GM21786 (cell line): Measurements from ENCODE around the gene NR2F6.

Experiments used
- ATAC-seq: cut with Tn5 transposase; IDR thresholded peaks from one replicate; pipeline ENCODE4 v1.9.1; 2021; ENCODE audit not compliant: unreplicated experiment

NR2F6 gene

DNA sequence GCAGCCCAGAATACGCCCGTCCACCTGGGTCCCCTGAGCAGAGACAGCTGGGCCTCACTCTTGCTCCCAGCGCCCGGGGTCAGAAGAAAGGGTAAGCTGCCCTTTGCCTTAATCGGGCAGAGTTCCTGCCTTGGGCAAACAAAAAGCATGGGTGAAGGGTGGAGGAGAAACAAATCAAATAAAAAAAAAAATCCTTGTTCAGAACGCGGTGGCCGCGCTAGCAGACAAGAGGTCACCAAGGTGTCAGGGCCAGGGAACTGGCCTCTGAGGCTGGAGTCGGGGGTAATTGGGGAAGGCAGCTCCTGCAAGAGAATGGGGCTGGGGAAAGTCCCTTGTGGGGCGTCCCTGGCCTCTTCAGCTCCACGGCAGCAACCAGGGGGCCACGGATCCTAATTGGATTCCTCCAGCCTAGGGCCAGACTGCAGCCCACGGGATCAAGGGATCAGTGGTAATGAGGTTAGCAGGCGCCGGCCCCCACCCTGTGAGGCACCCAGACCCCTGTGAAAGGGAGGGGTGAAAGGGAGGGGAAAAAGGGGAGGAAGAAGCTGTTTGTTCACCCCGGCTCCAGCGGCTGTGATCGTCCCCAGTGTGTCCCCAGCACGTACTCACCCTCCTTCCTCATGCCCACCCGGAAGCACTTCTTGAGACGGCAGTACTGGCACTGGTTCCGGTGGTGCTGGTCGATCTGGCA lies 5.5 kb downstream of the NR2F6 start:
- no peak for ATAC-seq

DNA sequence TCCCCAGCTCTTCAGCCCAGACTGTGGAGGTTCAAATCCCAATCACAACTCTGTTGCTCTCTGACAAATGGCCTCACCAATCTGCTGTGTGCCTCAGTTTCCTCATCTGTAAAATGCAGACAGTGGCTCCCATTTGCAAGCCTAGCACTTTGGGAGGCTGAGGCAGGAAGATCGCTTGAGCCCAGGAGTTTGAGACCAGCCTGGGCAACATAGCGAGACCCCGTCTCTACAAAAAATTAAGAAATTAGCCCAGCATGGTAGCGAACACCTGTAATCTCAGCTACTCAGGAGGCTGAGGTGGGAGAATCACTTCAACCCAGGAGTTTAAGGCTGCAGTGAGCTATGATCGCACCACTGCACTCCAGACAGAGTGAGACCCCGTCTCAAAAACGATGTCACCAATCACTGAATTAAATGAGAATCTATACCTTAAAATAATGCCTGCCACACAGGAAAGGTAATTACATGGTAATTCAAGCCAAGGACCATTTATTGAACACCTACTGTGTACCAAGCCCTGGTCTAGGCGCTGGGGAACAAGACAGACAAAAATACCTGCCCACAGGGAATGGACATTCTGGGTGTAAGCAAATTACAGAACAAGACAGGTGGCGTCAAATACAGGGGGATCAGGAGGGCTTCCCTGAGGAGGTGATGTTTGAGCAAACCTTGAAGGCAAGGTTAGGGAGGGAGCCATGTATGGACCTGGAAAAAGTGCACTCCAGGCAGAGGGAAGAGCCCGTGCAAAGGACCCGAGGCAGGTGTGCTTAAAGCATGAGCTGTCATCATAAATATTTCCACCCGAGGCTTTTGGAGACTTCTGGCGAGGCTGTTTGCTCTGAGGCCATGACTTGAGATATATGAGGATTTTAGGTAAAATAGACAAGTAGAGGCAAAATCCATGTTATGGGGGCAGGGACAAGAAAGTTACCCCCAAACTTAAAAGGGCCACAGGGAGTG lies 7.7 kb downstream of the NR2F6 start:
- no peak for ATAC-seq

DNA sequence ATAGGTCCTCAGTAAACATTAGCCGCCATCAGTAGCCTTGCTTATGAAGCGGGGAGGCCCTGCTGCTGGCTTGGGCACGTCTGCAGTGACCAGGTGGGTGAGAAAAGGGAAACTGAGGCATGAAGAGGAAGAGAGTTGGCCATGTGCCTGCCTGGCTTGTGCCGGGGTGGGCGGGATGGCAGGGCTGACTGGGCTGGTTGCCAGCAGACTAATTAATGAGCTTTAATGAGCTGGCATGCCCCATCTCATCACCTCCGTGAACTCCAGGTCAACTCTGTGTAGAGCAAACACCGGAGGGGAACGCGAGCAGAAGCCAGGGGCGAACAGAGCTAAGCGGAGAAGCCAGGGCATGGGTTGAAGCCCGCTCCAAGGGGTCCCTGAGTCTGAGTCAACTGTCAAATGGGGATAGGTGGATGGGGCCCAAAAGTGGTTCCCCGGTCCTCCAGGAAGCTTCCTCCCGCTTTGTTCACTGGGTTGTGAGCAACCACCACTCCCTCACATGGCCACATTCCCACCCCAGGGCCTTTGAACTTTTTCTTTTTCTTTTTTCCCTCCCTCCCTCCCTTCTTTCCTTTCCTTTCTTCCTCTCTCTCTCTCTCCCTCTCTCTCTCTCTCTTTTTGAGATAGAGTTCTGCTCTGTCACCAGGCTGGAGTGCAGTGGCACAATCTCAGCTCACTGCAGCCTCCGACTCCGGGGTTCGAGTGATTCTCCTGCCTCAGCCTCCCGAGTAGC lies 8.7 kb downstream of the NR2F6 start:
- no peak for ATAC-seq

DNA sequence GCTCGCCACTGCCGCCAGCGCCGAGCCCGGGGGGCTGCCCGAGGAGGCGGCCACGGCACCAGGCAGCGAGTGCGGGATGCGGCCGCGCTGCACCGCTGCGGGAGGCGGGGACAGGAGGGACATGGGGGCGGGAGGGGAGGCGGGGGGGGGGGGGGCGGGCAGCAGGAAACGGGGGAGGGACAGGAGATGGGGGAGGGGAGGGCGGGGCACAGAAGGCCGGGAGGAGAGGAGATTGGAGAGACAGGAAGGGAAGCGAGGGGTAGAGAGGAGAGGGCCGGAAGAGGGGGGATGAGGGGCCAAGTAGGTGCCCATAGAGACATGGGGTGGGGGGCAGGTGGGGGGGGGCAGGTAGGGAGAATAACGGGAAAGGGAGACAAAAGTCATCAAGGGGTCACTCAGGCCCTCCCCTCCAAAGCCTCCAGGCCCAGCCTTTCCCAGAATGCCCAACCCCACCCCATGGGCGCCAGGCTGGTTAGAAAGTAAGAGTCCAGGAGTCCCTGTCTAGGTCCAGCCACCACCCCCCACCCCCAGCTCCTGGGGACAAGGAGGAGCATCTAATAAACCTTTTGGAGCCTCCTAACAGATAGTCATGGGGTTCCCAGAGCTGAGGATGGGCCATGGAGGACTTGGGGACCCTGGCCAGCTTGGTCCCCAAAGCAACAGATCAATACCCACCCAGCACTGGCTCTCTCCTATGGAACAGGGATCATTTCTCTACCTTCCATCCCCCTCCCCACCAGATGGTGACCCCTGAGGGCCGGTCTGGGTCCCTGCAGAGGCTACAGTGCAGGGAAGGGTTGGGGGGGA lies 9.5 kb downstream of the NR2F6 start:
- ATAC-seq = no peak

DNA sequence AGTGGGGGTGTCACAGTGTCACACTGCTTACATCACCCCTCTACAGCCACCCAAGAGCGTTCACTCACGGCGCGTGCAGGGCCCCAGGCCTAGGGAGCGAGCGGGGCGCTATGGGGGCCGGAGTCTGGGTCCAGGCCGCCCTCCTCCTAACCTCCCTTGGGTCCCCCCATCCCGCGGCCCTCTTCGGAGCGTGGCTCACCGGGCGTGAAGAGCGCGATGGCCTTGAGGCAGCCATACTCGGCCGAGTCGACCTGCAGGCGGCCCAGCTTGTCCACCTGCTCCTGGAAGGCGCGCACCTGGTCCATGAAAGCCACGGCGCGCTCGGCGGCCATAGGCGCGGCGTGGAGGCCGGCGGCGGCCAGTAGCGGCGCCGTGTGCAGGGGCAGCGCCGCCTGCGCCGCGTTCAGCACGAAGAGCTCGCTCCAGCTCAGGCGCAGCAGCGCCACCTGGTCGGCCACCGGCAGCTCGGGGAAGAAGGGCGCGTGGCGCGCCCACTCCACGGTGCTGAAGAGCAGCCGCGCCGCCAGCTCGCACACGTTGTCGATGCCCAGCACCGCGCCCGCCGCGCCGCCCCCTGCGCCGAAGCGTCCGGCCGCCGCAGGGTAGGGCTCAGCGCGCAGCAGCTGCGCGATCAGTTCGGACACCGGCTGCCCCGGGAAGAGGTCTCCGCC lies 10.3 kb downstream of the NR2F6 start:
- no peak for ATAC-seq

DNA sequence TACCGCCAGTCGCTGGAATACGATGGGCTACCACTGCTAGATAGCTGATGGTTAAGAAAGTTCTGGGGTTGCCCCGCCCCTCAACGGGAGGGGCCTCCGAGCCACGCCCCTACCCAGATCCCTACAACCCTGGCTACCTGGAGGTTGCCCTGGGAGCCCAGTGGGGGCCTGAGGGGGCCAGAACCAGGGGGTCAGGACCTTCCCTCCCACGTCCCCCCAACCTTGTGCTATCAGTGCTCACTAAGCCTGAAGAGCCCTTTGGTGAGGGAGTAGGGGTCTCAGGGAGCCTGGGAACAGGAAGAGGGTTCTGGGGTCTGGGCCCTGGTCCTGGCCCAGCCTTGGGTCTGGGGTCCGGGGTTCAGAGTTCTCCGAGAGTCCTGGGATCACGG lies 10.8 kb downstream of the NR2F6 start:
- ATAC-seq = peak; percentile 60

DNA sequence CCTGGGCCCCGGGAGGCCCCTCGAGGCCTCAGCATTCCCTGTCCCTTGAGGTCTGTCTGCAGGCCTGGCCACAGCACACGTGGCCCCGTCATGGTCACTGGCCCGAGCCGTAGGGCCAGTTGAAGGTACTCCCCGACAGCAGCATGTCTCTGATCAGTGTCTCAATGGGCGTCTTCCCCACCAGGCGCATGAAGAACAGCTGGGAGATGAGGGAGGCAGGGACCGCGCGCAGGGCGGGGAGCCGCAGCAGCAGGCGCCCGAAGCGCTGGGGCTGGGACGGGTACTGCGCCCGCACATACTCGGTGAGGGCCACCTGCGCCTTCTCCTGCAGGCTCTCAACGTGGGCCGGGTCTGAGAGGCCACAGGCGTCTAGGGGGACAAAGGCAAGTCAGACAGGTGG lies 13.5 kb downstream of the NR2F6 start:
- no peak for ATAC-seq

DNA sequence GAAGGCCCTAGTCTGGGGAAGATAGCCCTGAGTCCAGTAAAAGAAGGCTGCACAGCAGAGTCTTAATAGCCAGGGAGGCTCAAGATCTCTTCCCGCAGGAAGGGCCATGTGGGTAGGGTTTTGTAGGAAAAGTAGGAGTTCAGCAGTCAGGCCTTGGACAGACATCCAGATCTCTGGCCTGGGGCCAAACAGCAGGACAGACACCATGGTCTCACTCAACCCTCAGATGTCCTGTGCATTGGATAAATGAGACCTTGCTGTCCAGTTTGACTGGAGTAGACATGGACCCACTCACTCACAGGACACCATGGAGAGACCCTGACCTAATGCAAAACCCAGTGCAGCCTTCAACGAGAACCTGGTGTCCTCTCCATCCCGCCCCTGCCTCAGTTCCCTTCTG lies 15.8 kb downstream of the NR2F6 start:
- ATAC-seq = no peak

DNA sequence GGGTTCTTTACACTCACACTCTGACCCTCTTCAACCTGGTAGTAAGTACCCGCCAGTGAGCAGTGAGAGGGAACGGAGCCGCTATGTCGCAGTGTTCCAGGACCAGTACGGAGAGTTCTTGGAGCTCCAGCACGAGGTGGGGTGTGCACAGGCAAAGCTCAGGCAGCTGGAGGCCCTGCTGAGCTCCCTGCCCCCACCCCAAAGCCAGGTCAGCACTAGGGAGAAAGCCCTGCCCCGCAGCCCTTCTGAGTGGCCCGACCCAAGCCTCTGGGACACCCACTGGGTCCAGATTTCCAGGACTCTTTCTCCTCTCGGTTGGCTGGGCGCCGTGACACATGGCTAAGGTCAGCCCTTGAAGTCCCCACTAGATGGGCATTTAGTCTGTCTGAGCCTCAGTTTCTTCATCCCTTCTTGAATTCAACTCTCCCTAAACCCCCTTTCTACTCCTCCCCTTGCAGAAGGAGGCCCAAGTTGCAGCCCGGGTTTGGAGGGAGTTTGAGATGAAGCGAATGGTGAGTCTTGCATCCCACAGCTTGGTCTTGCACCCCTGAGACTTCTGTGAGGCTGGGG lies 17.8 kb downstream of the NR2F6 start:
- no peak for ATAC-seq

DNA sequence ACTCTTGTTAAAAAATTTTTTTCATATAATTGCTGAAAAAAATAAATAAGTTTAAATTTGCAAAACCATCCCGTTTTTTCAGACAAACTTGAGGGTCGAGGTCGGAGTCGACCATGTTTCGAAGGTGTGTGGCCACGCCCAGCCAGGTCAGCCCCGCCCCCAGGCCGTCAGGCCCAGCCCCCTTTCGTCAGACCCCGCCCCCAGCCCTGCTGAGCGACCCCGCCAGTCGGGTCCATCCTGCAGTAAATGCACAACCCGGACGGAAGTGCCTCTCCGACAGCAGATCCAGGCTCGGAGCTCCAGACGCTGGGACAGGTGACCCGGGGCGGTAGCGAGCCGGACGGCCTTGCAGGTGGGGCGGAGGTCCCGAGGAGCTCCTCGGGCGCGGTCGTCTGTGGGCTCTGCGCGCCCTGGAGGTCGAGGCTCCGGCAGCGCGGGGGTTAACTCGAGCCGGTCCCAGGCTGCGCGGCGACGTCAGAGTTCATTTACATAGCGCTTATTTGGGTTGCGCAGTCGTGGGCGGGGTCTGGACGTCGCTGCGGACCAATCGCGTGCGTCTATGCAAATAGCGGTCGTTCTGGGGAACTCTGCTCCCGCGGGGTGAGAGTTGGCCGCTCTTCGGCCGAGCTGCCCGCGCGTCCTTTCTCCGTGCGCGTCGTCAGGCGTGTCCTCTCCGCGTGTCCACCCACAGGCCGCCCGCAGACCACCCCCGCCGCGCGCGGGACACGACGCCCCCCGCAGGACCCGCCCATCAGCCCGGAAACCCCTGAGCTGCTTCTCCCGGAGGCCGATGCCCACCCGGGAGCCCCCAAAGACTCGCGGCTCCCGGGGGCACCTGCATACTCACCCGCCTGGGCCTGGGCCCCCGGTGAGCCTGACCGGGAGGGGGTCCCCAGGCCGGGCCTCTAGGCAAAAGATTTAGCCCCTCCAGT lies 19.5 kb downstream of the NR2F6 start, which contains the start of gene OCEL1:
Gene OCEL1, plus strand, starts transcription at position 225 of the 932 bp plus-strand sequence. Its CDS starts 22 bp downstream, at position 247.
- ATAC-seq = peak; percentile 93

DNA sequence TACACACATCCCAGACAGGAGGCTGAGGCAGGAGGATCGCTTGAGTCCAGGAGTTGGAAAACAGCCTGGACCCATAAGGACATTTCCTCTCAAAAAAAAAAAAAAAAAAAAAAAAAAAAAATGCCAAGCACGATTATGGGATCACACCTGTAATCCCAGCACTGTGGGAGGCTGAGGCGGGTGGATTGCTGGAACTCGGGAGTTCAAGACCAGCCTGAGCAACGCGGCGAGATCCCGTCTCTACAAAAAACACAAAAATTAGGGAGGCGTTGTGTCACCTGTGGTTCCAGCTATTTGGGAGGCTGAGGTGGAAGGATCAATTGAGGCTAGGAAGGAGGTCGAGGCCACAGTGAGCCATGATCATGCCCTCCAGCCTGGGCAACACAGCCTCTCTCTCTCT lies 20.7 kb downstream of the NR2F6 start:
- ATAC-seq = no peak

DNA sequence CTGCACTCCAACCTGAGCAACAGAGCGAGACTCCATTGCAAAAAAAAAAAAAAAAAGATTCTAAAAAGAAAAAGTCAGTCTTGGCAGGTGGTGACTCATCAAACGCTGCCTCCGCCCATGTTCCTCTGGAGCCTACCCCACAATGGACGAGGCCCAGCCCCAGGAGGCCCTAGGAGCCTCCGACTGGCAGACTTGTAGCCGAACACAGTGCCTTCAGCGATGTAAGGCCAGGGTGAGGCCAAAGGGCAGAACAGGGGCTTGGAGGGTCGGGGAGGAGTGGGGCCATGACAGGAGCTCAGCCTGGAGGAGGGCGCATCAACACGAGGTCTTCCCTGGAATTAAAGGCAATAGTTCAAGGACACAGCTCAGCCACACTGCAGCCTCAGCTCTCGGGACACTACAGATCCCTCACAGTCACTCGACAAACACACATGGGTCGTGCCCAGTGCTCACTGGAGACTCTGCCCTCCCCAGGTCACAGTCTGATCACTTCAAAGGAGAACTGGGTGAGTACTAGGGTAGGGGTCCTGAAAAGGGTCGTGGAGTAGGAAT lies 25.4 kb downstream of the NR2F6 start:
- no peak for ATAC-seq

DNA sequence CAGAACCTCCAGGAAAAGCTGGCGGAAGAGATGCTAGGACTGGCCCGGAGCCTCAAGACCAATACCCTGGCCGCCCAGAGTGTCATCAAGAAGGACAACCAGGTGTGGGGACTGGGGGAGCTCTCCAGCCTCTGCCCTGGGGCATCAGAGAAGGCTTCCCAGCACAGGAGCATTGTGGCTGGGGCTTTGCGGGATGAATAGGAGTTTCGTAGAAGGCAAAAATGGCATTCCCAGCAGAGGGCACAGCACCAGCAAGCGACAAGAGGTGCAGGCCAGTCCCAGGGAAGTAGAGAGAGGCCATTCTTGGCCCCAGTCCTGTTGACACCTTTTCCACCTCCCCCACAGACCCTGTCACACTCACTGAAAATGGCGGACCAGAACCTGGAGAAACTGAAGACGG lies 26.4 kb downstream of the NR2F6 start:
- no peak for ATAC-seq

DNA sequence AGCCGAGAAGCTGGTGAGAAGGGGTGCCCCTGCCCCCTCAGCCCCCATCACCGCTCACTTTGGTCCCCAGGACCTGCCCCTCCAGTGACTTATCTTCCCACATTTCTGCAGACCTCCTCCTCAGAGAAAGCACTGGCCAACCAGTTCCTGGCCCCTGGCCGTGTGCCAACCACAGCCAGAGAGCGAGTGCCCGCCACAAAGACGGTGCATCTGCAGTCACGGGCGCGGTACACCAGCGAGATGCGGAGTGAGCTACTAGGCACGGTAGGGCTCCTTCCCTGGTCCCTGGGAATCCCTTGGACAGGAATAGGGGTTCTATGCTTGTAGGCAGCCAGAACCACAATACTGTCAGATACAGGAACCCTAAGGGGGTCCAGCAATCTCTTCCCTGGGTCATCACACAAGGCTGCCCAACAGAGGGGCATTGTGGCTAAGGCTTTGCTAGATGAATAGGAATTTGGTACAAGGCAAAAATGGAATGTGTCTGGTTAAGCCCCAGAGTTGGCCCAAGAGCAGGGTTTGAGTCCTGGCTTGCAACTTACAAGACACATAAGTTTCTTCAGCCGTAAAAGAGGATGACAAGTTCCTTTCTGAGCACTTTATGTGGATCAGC lies 29.6 kb downstream of the NR2F6 start:
- no peak for ATAC-seq

DNA sequence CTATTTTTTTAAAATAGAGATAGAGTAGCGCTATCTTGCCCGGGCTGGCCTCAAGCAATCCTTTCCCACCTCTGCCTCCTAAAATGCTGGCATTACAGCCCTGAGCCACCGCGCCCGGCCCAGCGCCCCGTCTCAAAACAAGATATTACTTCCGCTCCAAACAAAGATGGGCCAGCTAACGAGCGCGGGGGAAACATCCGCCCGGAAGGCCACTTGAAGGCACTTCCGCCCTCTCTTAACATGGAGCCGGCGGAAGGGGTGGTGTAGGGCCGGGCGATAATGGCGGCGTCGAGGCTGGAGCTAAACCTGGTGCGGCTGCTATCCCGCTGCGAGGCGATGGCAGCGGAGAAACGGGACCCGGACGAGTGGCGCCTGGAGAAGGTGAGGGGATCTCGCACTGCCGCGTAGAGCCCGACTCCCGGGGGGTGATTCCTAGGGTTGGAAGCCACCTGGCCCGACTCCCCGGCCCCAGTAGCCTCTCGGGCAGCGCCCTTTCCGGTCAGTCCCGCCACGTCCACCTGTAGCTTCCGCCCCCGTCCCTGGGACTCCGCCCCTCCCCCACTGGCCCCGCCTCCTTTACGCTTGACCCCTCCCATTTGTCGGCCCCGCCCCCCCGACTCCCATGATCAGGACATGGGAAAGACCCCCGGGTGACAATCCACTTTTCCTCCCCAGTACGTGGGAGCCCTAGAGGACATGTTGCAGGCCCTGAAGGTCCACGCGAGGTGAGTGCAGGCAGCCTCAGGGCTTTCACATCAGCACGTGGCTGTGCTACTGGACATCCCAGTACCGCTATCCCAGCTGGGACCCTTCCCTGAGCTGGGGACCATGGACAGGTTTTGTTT lies 30.4 kb downstream of the NR2F6 start, which contains the start of gene USE1:
Gene USE1, plus strand, starts transcription at position 231 of the 845 bp plus-strand sequence. Its CDS starts 49 bp downstream, at position 280.
- peak; percentile 61 for ATAC-seq

DNA sequence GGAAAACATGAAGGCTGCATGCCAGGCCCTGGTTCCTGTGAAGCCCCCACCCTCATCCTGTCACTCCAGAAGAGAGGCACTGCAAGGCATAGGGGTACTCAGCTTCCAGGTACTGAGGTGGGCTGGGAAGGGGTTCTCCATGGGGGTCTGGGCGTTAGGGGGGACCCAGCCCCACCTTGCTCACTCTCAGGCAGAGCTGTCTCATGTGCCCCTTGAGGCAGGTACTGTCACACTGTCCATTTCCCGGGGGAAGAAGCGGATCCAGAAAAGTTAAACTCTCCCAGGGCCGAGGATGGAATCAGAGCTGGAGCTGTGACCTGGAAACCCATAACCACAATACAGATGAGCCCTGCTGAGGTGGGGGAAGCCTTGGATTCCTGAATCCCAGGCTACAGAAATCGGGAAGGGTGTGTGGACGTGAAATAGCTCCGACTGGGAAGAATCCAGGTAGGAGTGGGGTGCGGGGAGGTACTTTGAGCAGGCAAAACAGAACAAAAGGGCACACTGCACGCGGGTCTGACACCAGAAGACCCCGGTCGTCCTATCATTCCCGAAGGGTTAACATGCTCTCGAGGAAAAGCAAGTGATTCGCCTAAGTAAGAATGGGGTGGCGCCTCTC lies 31.1 kb downstream of the NR2F6 start:
- no peak for ATAC-seq
